NCI-H82 (cell line): Measurements from ENCODE around the gene APBA2.

ENCODE experiments used
- DNase-seq: peaks from one replicate; lab custom pipeline; 2025; lab: John Stamatoyannopoulos, UW

APBA2 gene

GRCh38 chr15:28983432-28984311 lies 97.9 kb downstream of the APBA2 start:
- peak; percentile 30 for DNase-seq

- peak; percentile 34 for DNase-seq
These were observed 98.9 kb downstream of the APBA2 start for GRCh38 chr15:28984421-28985315.

DNA sequence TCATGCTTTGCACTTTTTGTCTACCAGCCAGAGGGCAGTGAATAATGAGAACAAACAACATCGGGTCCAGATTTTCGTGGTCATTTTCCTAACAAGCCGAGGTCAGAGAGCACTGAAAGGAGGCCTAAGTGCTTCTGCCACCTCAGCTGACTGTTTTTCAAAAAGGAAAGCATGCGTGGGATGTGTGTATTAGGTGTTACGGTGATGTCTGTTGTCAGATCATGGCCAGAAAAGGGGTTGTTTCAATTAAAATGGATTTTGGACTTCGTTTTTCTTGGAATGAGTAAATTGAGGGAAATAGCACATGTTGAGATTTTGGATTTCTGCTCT lies 99.5 kb downstream of the APBA2 start:
- DNase-seq = no peak

DNA sequence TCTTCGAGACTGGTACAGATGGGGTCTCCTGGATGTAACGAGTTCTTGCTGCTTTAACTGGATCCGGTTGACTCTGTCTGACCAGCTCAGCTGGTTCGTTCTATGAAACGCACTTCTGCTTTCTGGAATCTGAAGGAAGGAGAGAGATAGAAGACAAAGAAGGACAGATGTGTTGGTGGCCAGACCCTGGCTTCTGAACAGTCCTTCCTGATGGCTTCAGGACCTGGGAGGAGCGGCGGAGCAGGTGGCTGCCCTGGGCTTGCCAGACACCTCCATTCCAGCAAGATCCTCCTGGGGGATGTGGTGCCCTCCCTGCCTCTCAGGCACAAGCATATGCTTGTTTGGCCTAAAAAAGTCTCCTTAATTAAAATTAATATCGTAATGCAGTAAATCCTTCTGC lies 99.9 kb downstream of the APBA2 start:
- DNase-seq = no peak

DNA sequence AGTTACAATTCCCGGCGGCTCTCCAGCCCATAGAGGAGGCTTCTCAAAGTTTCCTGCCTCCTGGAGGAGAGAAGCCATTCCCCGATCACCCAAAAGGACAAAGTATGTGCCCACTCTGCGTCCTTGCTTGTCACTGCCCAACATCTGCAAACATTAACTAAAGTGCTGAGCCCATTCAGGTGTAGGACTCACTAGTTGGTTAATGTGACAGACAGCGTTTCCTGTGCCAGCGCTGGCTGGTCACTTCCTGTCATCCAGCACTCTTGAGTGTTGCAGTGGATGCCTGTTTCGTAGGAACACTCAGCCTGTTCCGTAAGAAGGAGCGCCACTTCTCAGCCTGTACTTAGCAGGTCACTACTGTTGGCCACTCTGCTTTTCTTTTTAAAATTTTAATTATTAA lies 100.3 kb downstream of the APBA2 start:
- no peak for DNase-seq

DNA sequence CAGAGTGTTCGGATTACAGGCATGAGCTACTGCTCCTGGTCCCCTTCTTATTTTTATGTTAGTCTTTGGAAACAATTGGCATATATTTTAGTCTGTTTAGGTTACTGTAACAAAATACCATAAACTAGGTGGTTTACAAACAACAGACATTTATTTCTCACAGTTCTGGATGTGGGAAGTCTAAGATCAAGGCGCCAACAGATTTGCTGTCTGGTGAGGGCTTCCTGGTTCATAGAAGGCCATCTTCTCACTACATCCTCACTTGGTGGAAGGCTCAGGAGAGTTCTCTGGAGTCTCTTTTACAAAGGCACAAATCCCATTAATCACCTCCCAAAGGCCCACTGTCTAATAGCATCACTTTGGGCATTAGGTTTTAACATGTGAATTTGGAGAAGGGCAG lies 101.0 kb downstream of the APBA2 start:
- no peak for DNase-seq

GRCh38 chr15:28987337-28987736 lies 101.6 kb downstream of the APBA2 start:
- no peak for DNase-seq

- peak; percentile 30 for DNase-seq
These were observed 103.6 kb downstream of the APBA2 start for GRCh38 chr15:28989239-28989830.

- no peak for DNase-seq
These were observed 104.1 kb downstream of the APBA2 start for GRCh38 chr15:28989896-28990295.

GRCh38 chr15:28990390-28990789 lies 104.6 kb downstream of the APBA2 start:
- DNase-seq = no peak

DNA sequence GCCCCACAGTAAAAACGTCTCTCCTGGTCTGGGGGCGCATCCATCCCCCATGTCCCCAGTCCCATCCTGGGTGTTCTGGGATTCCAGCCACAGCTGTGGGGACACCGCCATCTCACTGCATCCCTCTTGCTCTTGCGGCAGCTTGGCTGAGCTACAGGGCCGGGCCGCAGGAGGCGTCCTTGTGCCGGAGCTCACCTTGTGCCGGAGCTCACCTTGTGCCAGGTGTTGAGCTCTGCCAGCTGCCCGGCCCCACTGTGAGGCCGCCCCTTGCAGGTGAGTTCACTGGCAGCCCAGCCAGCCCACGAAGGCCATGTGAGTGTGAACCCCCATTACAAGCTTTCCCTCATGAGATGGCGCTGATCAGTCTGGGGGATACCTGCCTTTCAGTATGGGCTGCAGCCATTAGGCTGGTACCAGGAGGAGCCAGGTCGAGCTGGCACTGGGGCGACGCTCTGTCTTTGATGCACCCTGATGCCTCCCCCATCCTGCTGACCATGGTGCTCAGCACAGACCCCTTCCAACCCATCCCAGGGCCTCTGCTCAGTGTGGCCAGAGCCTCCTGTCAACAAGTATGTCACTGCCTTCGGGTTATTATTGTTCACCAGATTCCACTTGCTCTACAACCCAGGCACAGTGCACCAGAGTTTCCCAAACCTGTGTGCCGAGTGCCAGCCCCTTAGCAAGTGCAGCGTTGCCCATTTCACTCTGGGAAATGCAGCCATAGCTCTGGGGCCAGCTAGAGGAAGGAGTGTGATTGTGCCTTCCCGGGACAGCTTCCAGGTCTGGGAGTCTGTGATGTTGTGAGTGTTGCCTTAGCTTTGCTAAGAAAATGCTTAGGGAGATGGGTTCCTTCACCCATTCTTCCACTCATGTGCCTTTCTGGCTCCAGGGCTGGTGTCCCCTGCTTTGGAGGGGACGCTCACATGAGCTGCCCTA lies 105.7 kb downstream of the APBA2 start:
- DNase-seq = no peak

DNA sequence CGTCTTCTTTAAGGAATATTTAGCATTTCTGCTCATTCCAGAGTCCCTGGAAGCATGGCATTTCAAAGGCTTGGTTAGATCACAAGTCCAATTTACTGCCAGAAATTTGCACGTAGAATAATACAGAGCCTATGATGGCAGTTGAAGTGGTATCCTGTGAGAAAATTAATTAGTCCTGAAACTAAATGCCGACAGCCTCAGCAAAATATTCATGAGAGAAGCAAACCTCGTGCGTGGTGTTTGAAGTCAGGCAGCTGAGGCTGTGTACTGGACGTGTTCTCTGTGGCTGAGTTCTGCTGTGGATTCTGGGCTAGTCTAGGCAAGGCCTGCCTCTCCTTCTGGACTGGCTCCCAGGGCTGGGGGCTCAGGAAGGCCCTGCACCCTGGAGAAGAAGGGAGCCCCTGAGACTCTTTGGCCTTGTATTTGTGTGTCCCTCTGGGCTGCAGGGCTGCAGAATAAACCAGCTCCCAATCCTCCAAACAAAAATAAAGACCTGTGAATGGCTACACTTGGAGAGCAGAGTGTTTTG lies 106.6 kb downstream of the APBA2 start:
- no peak for DNase-seq

GRCh38 chr15:28993051-28993719 lies 107.4 kb downstream of the APBA2 start:
- no peak for DNase-seq

DNA sequence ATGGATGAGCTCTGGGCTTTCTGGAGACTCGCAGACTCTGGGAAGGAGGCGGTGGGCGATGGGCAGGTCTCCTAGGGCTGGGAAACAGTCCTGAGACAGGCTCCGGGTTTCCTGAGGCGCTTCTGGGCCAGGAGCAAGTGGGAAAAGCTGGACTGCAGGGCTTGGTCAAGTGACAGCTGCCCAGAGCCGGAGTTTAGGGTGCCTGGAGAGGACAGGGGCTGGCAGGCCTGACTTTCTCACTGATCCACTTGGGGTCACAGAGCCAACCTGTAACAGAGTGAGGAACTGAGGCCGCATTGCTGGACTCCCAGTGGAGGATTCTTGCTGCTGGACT lies 107.9 kb downstream of the APBA2 start:
- no peak for DNase-seq

- DNase-seq = no peak
These were observed 108.5 kb downstream of the APBA2 start for GRCh38 chr15:28994142-28994830.

DNA sequence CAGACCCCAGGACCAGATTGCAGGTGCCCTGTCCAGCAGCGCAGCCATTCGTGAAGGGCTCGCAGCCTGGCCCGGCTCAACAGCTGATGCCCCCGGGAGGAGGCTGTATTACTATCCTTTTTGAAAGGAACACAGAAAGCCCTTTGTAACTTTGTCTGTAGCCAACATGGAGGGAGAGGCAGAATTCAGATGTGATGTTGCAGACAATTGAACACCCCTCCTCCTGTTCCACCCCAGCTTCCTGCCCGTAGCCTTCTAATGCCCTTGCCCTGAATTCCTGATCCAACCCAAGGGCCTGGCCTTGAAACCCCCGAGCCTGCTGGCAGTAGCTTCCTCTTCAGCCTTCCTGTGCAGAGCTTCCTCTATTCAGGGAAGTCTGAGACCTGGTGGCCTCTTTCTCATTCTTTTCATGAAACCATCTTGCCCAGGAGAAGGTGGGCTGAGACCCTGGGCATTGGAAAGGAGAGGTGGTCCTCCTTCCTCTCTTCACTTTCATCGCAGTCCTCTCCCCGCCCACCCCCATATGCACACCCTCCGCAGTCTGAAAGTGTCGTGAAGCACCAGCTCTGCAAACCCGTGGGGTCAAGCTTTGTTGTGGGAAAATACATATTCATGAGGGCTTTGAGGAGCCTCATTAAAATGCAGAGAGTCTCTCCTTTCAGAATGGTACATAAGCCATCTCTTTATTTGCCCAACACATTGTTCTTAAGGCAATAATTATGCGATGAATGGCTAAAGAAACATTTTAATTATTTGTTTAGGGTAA lies 109.2 kb downstream of the APBA2 start:
- no peak for DNase-seq

DNA sequence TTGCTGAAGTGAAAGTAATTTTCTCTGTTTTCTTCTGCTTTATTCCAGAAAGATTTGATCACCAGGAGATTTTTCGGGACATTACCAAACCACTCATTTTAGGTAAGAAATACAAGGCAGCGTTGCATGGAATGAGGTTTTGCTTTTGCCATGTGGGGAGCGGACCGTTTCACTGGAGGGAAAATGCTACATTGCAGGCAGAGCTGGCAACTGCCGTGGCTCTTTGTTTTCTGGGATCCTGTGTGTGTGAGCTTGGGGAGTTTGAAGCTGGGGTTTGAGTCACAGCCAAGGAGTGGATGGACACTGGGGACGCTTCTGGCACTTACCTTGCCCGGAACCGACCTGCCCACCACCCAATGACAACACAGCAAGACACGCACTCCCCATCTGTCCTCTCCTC lies 109.9 kb downstream of the APBA2 start:
- DNase-seq = no peak

DNA sequence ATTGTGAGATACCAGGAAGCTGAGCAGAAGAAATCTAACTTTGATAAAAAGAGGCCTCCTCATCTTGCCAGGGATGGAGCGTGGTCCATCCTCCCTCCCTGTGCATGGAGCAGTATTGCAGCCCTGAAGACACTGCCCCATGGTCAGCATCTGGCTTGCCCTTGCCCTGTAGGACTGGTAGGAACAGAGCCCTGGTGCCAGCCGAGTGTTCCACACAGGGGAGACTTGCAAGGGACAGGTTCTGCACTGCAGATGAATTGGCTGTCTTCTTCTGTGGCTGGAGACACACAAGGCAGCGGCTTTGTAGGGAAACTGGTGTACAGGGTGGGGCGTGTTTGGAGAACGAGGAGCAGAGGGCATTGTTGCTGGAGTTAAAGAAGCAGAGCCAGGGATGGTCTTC lies 110.5 kb downstream of the APBA2 start:
- no peak for DNase-seq

- DNase-seq = no peak
These were observed 111.2 kb downstream of the APBA2 start for GRCh38 chr15:28996953-28997352.

GRCh38 chr15:28997791-28998190 lies 112.0 kb downstream of the APBA2 start:
- no peak for DNase-seq
